Stimulated activated CD4-positive, alpha-beta T cell treated with anti-CD3 and anti-CD28 coated beads, TNF-alpha, amount 100 ng/mL, for 24 hours (primary cell): ENCODE results near the gene TRPM2.
A peak's percentile ranks its signal among the peaks of the same experiment; 100 is the strongest.

Source experiments
- DNase-seq, 3 experiments: peaks; one replicate each; pipeline ENCODE4 v3.0.0-alpha.2; 2020; ENCODE audit warnings: low read depth in 3 of 3

The TRPM2 gene

GRCh38 chr21:44462086-44462833 is 108.8 kb downstream of the TRPM2 start:
- no peak for DNase-seq

GRCh38 chr21:44462834-44463200 is 109.4 kb downstream of the TRPM2 start:
- no peak for DNase-seq

- DNase-seq = no peak
Observed at GRCh38 chr21:44463724-44464123, 110.3 kb downstream of the TRPM2 start.

- DNase-seq = no peak
Observed at GRCh38 chr21:44464351-44464750, 110.9 kb downstream of the TRPM2 start.

- no peak for DNase-seq
Observed at GRCh38 chr21:44466351-44466954, 113.0 kb downstream of the TRPM2 start.

GRCh38 chr21:44466996-44467858 is 113.8 kb downstream of the TRPM2 start:
- no peak for DNase-seq

- DNase-seq = no peak
Observed at GRCh38 chr21:44467859-44468195, 114.4 kb downstream of the TRPM2 start.

GRCh38 chr21:44471341-44471740 is 117.9 kb downstream of the TRPM2 start:
- DNase-seq = no peak

- no peak for DNase-seq
Observed at GRCh38 chr21:44471996-44472395, 118.6 kb downstream of the TRPM2 start.

GRCh38 chr21:44473915-44474555 is 120.6 kb downstream of the TRPM2 start:
- DNase-seq = no peak

- DNase-seq = no peak
Observed at GRCh38 chr21:44475266-44475845, 121.9 kb downstream of the TRPM2 start.

- no peak for DNase-seq
Observed at GRCh38 chr21:44477131-44477530, 123.7 kb downstream of the TRPM2 start.

GRCh38 chr21:44477712-44478111 is 124.3 kb downstream of the TRPM2 start:
- no peak for DNase-seq

- no peak for DNase-seq
Observed at GRCh38 chr21:44478124-44478800, 124.8 kb downstream of the TRPM2 start.

- DNase-seq = no peak
Observed at GRCh38 chr21:44478801-44479167, 125.4 kb downstream of the TRPM2 start.

GRCh38 chr21:44479556-44480199 is 126.3 kb downstream of the TRPM2 start:
- DNase-seq = peak in 1 of 3 experiments; percentile 38

GRCh38 chr21:44480200-44481053 is 127.0 kb downstream of the TRPM2 start:
- DNase-seq = no peak

- DNase-seq = no peak
Observed at GRCh38 chr21:44482581-44483287, 129.3 kb downstream of the TRPM2 start.
